ENCODE measurements around the gene TFIP11.

GRCh38 chr22:26558248-26558895 is 46.1 kb upstream of the TFIP11 start:
- TF ChIP-seq POLR2A (IDR thresholded peaks at IDR 0.05) (no peak), CTCF (IDR thresholded peaks at IDR 0.05) (no peak)

Measured in prostate gland (tissue), 2 donors.